Heart right ventricle (tissue), 16 donors: Measurements from ENCODE around the gene TMEM86A. TPM values are rescaled to one million over a fixed set of nuclear protein-coding genes. Genes with fewer than 3 reads are reported as not detected.

ENCODE experiments used
- ATAC-seq, 8 donors: fragments of 200-7000 bp; cut with Tn5 transposase; one replicate each; pipeline ENCODE4 v1.9.1; 2020; ENCODE audit warnings: mild to moderate bottlenecking in 8 of 8, moderate library complexity in 8 of 8, moderate number of reproducible peaks in 1 of 8
- DNase-seq, 2 donors: peaks; one replicate each; pipeline ENCODE4 v3.0.0-alpha.2; 2020
- H3K27ac ChIP-seq, 10 donors: fragments of 200-600 bp; sonication (generic) in 2 of 10; one replicate each; pipeline versions ENCODE4 v1.5.0 to v1.8.0; 2020 to 2022; ENCODE audit warnings: mild to moderate bottlenecking in 3 of 10
- H3K27me3 ChIP-seq, 7 donors: fragments of 200-600 bp; one replicate each; pipeline ENCODE4 v1.8.0; 2021 to 2022; ENCODE audit warnings: mild to moderate bottlenecking in 2 of 7
- H3K36me3 ChIP-seq, 9 donors: fragments of 200-600 bp; sonication (generic) in 1 of 9; one replicate each; pipeline versions ENCODE4 v1.5.0 to v1.8.0; 2020 to 2022; ENCODE audit warnings: mild to moderate bottlenecking in 2 of 9
- H3K4me1 ChIP-seq, 9 donors: fragments of 200-600 bp; sonication (generic) in 1 of 9; one replicate each; pipeline versions ENCODE4 v1.5.0 to v1.8.0; 2020 to 2022; ENCODE audit warnings: mild to moderate bottlenecking in 4 of 9
- H3K4me3 ChIP-seq, 10 donors: fragments of 200-600 bp; sonication (generic) in 2 of 10; one replicate each; pipeline versions ENCODE4 v1.5.0 to v1.8.0; 2020 to 2022; ENCODE audit warnings: mild to moderate bottlenecking in 7 of 10, moderate library complexity in 2 of 10
- H3K9me3 ChIP-seq, 11 donors: fragments of 200-600 bp in 10 of 11; sonication (generic) in 2 of 11; one replicate each; pipeline versions ENCODE4 v1.5.0 to v1.8.0; 2013 to 2022; ENCODE audit warnings: mild to moderate bottlenecking in 2 of 11, control low read depth in 1 of 11, moderate library complexity in 1 of 11
- WGBS, 2 donors: extraction: QIAGEN DNeasy Blood & Tissue Kit; methylation state at CpG; one replicate each; pipeline ENCODE4 v1.1.7; 2013; ENCODE audit warnings: inconsistent platforms in 1 of 2; 5-methylcytosine and 5-hydroxymethylcytosine counted together
- intact Hi-C, 10 donors: fragments of 100-400 bp; cut with DNase I; formaldehyde crosslinking; loops; one replicate each; pipeline versions ENCODE4 v1.11.1 to v1.14.2; 2022
- polyA plus RNA-seq, 2 donors: library from polyadenylated mRNA; stranded (reverse); fragments of 200-250 nt; gene quantifications; one replicate each; pipeline ENCODE4 v1.2.3, GENCODE V29; 2013
- total RNA-seq, 10 donors: library from RNA; stranded (reverse); fragmentation: NEBNext Ultra II Directional in 3 of 10; extraction: Animal tissue kit (Norgen Biotek cat#: 25700) in 3 of 10; gene quantifications; one replicate each; pipeline versions ENCODE4 v1.2.1 to v1.2.4, GENCODE V29; 2021 to 2023
- TF ChIP-seq, protein P1 (sequence below), 9 donors: fragments of 200-600 bp; sonication (generic) in 2 of 9; IDR thresholded peaks; one replicate each; pipeline versions ENCODE4 v1.5.0 to v1.8.0; 2021 to 2022; ENCODE audit warnings: antibody characterized with exemption in 9 of 9, mild to moderate bottlenecking in 5 of 9, moderate library complexity in 1 of 9
- donor health status: Arrhythmogenic right ventricular cardiomyopathy.
- donor health status: ischemic (EF 13 %, LVEDD 7.1; RV severe dilation, severe dysfunction).
- donor health status: healthy with polysubstance abuse.
- donor health status: DM: no; HTN: yes; CAD: no.
- donor health status: DM: no; HTN: no; CAD: no.
- donor health status: ischemic (EF 25% LVEDD 6.9; RV normal size, moderate dysfunction).
- donor health status: ischemic (EF 25% LVEDD 5.7; RV mildly dilated, moderate dysfunction).
- donor health status: healthy.
- donor health status: DM: yes; HTN: yes; CAD: no.
- donor health status: Ischemic cardiomyopathy.
- donor health status: ischemic (EF 35%, LVEDD 5.7; RV mildly dilated, moderate dysfunction).
- donor health status: nonischemic (EF 11% LVEDD 7.7; RV severe dilation, severe dysfunction).
- donor health status: DM: yes; HTN: yes; CAD: no.
- donor health status: PGD.
- donor health status: ischemic (EF 29% LVEDD 5.4; RV normal size, mild dysfunction).
- donor health status: nonischemic (EF 23%, LVEDD 6.1; RV moderate dilation, normal function).

The TMEM86A gene
- total and polyA plus RNA-seq, 12 donors: 2.0 to 9.3 (median 5.0) TPM

DNA sequence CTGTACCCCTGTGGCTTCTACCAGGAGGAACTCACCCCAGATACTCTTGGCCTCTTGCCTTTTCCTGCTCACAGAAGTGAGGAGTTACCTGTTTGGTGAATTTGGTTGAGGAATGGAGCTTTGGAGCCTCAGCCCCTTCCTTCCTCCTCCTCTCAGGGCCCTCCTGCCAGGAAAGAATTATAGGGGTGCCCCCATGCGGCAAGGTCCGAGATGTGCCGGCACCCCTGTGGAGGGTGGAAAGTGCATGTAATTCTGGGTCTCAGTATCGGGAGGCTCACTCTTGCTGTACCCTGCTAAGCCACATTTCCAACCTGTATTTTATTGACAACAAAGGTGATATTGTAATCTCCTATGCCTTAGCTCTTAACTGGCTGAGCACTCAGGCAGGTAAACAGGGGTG is 41.1 kb downstream of the TMEM86A start:
- WGBS, 2 donors: 74 to 77% methylated on average over 4 of the region's 4 CpGs
- TF ChIP-seq, protein P1, sequence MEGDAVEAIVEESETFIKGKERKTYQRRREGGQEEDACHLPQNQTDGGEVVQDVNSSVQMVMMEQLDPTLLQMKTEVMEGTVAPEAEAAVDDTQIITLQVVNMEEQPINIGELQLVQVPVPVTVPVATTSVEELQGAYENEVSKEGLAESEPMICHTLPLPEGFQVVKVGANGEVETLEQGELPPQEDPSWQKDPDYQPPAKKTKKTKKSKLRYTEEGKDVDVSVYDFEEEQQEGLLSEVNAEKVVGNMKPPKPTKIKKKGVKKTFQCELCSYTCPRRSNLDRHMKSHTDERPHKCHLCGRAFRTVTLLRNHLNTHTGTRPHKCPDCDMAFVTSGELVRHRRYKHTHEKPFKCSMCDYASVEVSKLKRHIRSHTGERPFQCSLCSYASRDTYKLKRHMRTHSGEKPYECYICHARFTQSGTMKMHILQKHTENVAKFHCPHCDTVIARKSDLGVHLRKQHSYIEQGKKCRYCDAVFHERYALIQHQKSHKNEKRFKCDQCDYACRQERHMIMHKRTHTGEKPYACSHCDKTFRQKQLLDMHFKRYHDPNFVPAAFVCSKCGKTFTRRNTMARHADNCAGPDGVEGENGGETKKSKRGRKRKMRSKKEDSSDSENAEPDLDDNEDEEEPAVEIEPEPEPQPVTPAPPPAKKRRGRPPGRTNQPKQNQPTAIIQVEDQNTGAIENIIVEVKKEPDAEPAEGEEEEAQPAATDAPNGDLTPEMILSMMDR (IDR thresholded peaks at IDR 0.05): no peak
- Histone ChIP-seq H3K27ac (no peak overlapping the region), H3K36me3 (peaks cover 0 to 3% (median 0%) of the 10 kb centered on the region in 9 donors), H3K4me1 (no peaks in the 10 kb centered on the region), H3K9me3 (no peaks in the 10 kb centered on the region), H3K4me3 (no peak overlapping the region), H3K27me3 (peaks cover 0 to 9% (median 0%) of the 10 kb centered on the region in 7 donors)
- intact Hi-C loops: loop anchor here in 5 of 10 donors (10.0 kb wide), 4 partner anchors 195 to 625 kb away; no protein-coding TSS in a partner anchor
- DNase-seq: no peak
- no peak for ATAC-seq

- H3K9me3 ChIP-seq: no peaks in the 10 kb centered on the region
- DNase-seq: no peak
- 90 to 93% methylated on average over 3 of the region's 3 CpGs for WGBS, 2 donors
- TF ChIP-seq, protein P1 (IDR thresholded peaks at IDR 0.05): no peak
- no peaks in the 10 kb centered on the region for H3K27me3 ChIP-seq
- no peak overlapping the region for H3K27ac ChIP-seq
- peaks cover 0 to 3% (median 0%) of the 10 kb centered on the region in 9 donors for H3K36me3 ChIP-seq
- ATAC-seq: no peak
- intact Hi-C loops: no loop called here
- no peaks in the 10 kb centered on the region for H3K4me1 ChIP-seq
- H3K4me3 ChIP-seq: no peak overlapping the region
Measured at GRCh38 chr11:18741783-18742182, 43.2 kb downstream of the TMEM86A start.

DNA sequence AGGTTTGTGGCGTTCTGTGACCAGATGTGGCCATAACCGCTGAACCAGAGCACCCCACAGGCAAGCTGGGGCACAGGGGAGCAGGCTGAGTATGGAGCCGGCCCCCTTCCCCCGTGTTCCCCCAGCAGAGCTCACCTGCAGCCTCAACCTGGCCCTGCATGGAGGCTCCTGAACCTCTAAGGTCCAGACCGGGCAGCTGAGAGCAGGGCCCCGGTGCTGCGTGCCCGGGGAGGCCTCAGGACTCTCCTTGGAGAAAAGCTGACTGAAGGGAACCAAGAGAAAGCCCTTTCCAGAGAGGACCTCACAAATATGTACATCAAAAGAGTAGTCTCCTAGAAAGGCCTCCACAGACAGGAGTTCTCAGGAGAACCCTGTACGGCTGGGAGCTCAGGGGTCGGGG is 44.8 kb downstream of the TMEM86A start:
- Histone ChIP-seq H3K27me3 (no peaks in the 10 kb centered on the region), H3K27ac (no peak overlapping the region), H3K9me3 (no peaks in the 10 kb centered on the region), H3K4me1 (no peaks in the 10 kb centered on the region), H3K4me3 (no peak overlapping the region), H3K36me3 (peaks cover 0 to 2% (median 0%) of the 10 kb centered on the region in 9 donors)
- 89 to 90% methylated on average over 10 of the region's 10 CpGs for WGBS, 2 donors
- DNase-seq (no peak), ATAC-seq (no peak)
- intact Hi-C loops: no loop called here
- TF ChIP-seq, protein P1 (IDR thresholded peaks at IDR 0.05): no peak

DNA sequence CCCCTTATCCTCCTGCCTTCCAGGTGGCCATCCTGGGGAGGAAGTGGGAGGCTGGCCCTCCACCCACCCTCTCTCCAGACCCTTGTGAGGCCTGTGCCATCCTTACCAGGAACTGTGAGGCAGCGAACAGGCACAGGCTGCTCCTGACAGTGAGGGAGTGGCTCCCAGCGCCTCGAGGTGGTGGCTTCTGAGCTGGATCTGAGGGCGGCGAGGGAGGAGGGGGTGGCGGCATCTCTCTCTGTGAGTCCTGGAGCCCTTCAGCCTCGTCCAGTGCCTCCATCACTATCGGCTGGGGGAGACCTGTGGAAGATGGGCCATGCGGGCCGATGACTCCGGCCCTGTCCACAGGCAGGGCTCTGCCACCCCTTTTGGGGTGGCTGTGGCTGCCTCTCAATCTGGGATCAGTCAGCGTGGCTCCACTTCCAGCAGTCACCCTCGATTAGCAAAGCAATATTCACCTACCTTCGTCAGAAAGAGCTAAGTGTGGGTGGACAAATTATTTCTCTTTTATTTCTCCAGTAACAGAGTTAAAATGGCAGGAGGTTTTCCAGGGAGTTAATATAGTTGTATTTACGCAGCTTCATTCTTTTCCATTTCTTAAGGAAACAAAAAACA is 45.4 kb downstream of the TMEM86A start:
- intact Hi-C loops: no loop called here

More for the DNA sequence above, 45.4 kb downstream of the TMEM86A start:
- DNase-seq (no peak), ATAC-seq (no peak)
- Histone ChIP-seq H3K27me3 (no peaks in the 10 kb centered on the region), H3K36me3 (no peaks in the 10 kb centered on the region), H3K27ac (no peak overlapping the region), H3K4me3 (no peak overlapping the region), H3K9me3 (no peaks in the 10 kb centered on the region), H3K4me1 (no peaks in the 10 kb centered on the region)
- 80 to 86% methylated on average over 15 of the region's 15 CpGs for WGBS, 2 donors
- TF ChIP-seq, protein P1 (IDR thresholded peaks at IDR 0.05): no peak
